Measurements from ENCODE around the gene TBCK. TPM values are rescaled to one million over a fixed set of nuclear protein-coding genes. Genes with fewer than 3 reads are reported as not detected.

TBCK gene
- total RNA-seq, 4 donors from 2014 or later: 22.7 to 28.7 (median 27.3) TPM

DNA sequence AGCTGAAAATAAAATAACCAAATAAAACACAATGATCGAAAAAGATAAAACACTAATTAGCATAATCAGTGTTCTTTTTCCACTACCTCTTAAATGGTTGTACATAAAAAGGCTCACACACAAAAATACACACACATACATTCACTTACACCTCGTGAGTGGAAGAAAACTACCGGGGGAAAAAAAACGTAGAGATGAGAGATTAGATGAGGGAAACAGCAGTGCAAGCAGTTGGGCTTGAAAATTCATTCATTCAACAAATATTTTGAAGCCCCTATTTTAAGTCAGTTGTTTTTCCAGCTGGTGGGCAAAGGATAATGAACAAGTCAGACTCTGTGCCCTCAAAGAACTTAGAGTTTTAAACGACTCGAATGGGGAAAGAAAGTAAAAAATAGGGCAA is 1.0 kb downstream of the TBCK start:
- Histone ChIP-seq H3K9me3 (no peaks in the 10 kb centered on the region), H3K4me1 (peaks cover 20 to 47% (median 40%) of the 10 kb centered on the region in 4 donors), H3K27ac (replicated peaks in 1 of 4) (peak overlapping the region; percentile 89 to 93 (median 92)), H3K27me3 (no peaks in the 10 kb centered on the region), H3K4me3 (peak overlapping the region; percentile 71 to 85 (median 82)), H3K36me3 (no peaks in the 10 kb centered on the region)
- WGBS: 43% methylated on average over 6 of the region's 6 CpGs
- DNase-seq (ENCODE audit: extremely low spot score): no peak
- intact Hi-C loops (cut with DNase I): loop anchor here (10.0 kb wide), 1 partner anchor 1170 kb away; the partner anchor contains the start of gene TET2
- TF ChIP-seq, protein P1, sequence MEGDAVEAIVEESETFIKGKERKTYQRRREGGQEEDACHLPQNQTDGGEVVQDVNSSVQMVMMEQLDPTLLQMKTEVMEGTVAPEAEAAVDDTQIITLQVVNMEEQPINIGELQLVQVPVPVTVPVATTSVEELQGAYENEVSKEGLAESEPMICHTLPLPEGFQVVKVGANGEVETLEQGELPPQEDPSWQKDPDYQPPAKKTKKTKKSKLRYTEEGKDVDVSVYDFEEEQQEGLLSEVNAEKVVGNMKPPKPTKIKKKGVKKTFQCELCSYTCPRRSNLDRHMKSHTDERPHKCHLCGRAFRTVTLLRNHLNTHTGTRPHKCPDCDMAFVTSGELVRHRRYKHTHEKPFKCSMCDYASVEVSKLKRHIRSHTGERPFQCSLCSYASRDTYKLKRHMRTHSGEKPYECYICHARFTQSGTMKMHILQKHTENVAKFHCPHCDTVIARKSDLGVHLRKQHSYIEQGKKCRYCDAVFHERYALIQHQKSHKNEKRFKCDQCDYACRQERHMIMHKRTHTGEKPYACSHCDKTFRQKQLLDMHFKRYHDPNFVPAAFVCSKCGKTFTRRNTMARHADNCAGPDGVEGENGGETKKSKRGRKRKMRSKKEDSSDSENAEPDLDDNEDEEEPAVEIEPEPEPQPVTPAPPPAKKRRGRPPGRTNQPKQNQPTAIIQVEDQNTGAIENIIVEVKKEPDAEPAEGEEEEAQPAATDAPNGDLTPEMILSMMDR (IDR thresholded peaks at IDR 0.05): no peak
- no peak for TF ChIP-seq EP300 (IDR thresholded peaks at IDR 0.05)
- no peak for TF ChIP-seq POLR2AphosphoS5 (IDR thresholded peaks at IDR 0.05)
- TF ChIP-seq POLR2A (IDR thresholded peaks at IDR 0.05; ENCODE audit: low read depth): no peak

DNA sequence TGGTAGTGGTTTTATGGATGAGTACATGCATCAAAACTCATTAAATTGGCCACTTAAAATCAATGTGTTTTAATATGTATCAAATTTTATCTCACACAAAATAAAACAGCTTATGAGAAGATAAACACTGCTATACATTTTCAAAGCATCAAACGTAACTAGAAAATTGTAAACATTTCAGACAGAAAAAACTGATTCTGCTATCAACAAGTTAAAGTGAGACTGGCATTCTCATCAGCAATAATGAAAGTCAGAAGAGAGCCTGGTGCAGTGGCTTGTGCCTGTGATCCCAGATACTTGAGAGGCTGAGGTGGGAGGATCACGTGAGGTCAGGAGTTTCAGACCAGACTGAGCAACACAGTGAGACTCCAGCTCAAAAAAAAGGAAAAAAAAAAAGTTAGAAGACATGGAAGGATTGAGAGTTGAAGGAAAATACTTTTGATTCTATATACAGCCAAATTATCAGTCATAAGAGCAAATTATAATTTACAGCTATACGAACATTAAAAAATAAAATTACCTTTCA is 2.9 kb downstream of the TBCK start:
- TF ChIP-seq EP300 (IDR thresholded peaks at IDR 0.05) (no peak), POLR2AphosphoS5 (IDR thresholded peaks at IDR 0.05) (no peak), POLR2A (IDR thresholded peaks at IDR 0.05; ENCODE audit: low read depth) (no peak)
- TF ChIP-seq, protein P1 (IDR thresholded peaks at IDR 0.05): no peak
- intact Hi-C loops (cut with DNase I): loop anchor here (10.0 kb wide), 1 partner anchor 1168 kb away; the partner anchor contains the start of gene TET2
- 85% methylated on average over 3 of the region's 3 CpGs for WGBS
- Histone ChIP-seq H3K4me1 (peaks cover 17 to 36% (median 26%) of the 10 kb centered on the region in 4 donors), H3K4me3 (no peak overlapping the region), H3K9me3 (no peaks in the 10 kb centered on the region), H3K27ac (replicated peaks in 1 of 4) (no peak overlapping the region), H3K36me3 (peaks cover 4 to 5% (median 5%) of the 10 kb centered on the region in 4 donors), H3K27me3 (no peaks in the 10 kb centered on the region)
- no peak for DNase-seq (ENCODE audit: extremely low spot score)

- H3K27ac ChIP-seq (replicated peaks in 1 of 4): no peak overlapping the region
- TF ChIP-seq EP300 (IDR thresholded peaks at IDR 0.05) (no peak), POLR2AphosphoS5 (IDR thresholded peaks at IDR 0.05) (no peak), POLR2A (IDR thresholded peaks at IDR 0.05; ENCODE audit: low read depth) (no peak)
- TF ChIP-seq, protein P1 (IDR thresholded peaks at IDR 0.05): no peak
- no peak overlapping the region for H3K4me3 ChIP-seq
Observed at GRCh38 chr4:106312377-106312776, 3.6 kb downstream of the TBCK start.

GRCh38 chr4:106306561-106306960 is 9.4 kb downstream of the TBCK start:
- Histone ChIP-seq H3K27ac (replicated peaks in 1 of 4) (no peak overlapping the region), H3K27me3 (no peaks in the 10 kb centered on the region), H3K4me3 (no peak overlapping the region), H3K9me3 (no peaks in the 10 kb centered on the region), H3K36me3 (peaks cover 4 to 18% (median 8%) of the 10 kb centered on the region in 4 donors), H3K4me1 (no peaks in the 10 kb centered on the region)
- TF ChIP-seq, protein P1 (IDR thresholded peaks at IDR 0.05): no peak
- TF ChIP-seq EP300 (IDR thresholded peaks at IDR 0.05) (no peak), POLR2AphosphoS5 (IDR thresholded peaks at IDR 0.05) (no peak), POLR2A (IDR thresholded peaks at IDR 0.05; ENCODE audit: low read depth) (no peak)
- DNase-seq (ENCODE audit: extremely low spot score): no peak
- intact Hi-C loops (cut with DNase I): no loop called here

More at GRCh38 chr4:106312377-106312776, 3.6 kb downstream of the TBCK start:
- no peaks in the 10 kb centered on the region for H3K27me3 ChIP-seq
- peaks cover 4 to 6% (median 5%) of the 10 kb centered on the region in 4 donors for H3K36me3 ChIP-seq
- intact Hi-C loops (cut with DNase I): loop anchor here (10.0 kb wide), 1 partner anchor 1168 kb away; the partner anchor contains the start of gene TET2
- no peaks in the 10 kb centered on the region for H3K9me3 ChIP-seq
- H3K4me1 ChIP-seq: peaks cover 11 to 29% (median 19%) of the 10 kb centered on the region in 4 donors
- DNase-seq (ENCODE audit: extremely low spot score): no peak
- WGBS: 51% methylated on average over 1 of the region's 1 CpG
